Measurements from ENCODE around the gene OR4M1.
"Not testable (repeated sequence)": the region's sequence is repeated elsewhere in the genome, so short reads cannot be mapped to it uniquely, and the experiment has no call there.

The OR4M1 gene

GRCh38 chr14:19773204-19773603 lies at the start of gene OR4M1:
Gene OR4M1, plus strand, starts transcription at chr14:19773504. Its CDS starts 6,819 bp downstream, at chr14:19780323.
- not testable (repeated sequence) for DNase-seq (ENCODE audit: low spot score)

GRCh38 chr14:19729359-19729758 lies 43.9 kb upstream of the OR4M1 start:
- no peak for DNase-seq (ENCODE audit: low spot score)

GRCh38 chr14:19729763-19730162 lies 43.5 kb upstream of the OR4M1 start:
- no peak for DNase-seq (ENCODE audit: low spot score)

GRCh38 chr14:19733893-19734292 lies 39.4 kb upstream of the OR4M1 start:
- DNase-seq (ENCODE audit: low spot score): not testable (repeated sequence)

- peak; percentile 0 for DNase-seq (ENCODE audit: low spot score)
Observed at GRCh38 chr14:19743256-19743655, 30.0 kb upstream of the OR4M1 start, which contains the start of gene OR4Q3. Gene OR4Q3, plus strand, starts transcription at chr14:19743571.

GRCh38 chr14:19752316-19752715 lies 21.0 kb upstream of the OR4M1 start:
- not testable (repeated sequence) for DNase-seq (ENCODE audit: low spot score)

GRCh38 chr14:19754172-19754571 lies 19.1 kb upstream of the OR4M1 start:
- no peak for DNase-seq (ENCODE audit: low spot score)

- DNase-seq (ENCODE audit: low spot score): not testable (repeated sequence)
Observed at GRCh38 chr14:19771491-19771890, 1.8 kb upstream of the OR4M1 start.

- no peak for DNase-seq (ENCODE audit: low spot score)
Observed at GRCh38 chr14:19771895-19772430, 1.3 kb upstream of the OR4M1 start.

GRCh38 chr14:19772454-19772853 lies 850 bp upstream of the OR4M1 start:
- DNase-seq (ENCODE audit: low spot score): not testable (repeated sequence)

GRCh38 chr14:19775587-19775986 lies 2.3 kb downstream of the OR4M1 start:
- DNase-seq (ENCODE audit: low spot score): no peak

GRCh38 chr14:19785848-19786247 lies 12.5 kb downstream of the OR4M1 start:
- DNase-seq (ENCODE audit: low spot score): not testable (repeated sequence)

- not testable (repeated sequence) for DNase-seq (ENCODE audit: low spot score)
Observed at GRCh38 chr14:19787318-19787717, 14.0 kb downstream of the OR4M1 start.

- DNase-seq (ENCODE audit: low spot score): not testable (repeated sequence)
Observed at GRCh38 chr14:19788150-19788549, 14.8 kb downstream of the OR4M1 start.

- DNase-seq (ENCODE audit: low spot score): not testable (repeated sequence)
Observed at GRCh38 chr14:19796520-19797108, 23.3 kb downstream of the OR4M1 start.

- no peak for DNase-seq (ENCODE audit: low spot score)
Observed at GRCh38 chr14:19799880-19800279, 26.6 kb downstream of the OR4M1 start.

- DNase-seq (ENCODE audit: low spot score): no peak
Observed at GRCh38 chr14:19800282-19801117, 27.2 kb downstream of the OR4M1 start.

- DNase-seq (ENCODE audit: low spot score): no peak
Observed at GRCh38 chr14:19801118-19801464, 27.8 kb downstream of the OR4M1 start.

- DNase-seq (ENCODE audit: low spot score): not testable (repeated sequence)
Observed at GRCh38 chr14:19803470-19803869, 30.2 kb downstream of the OR4M1 start, which contains the start of gene OR4N2. Gene OR4N2, plus strand, starts transcription at chr14:19803770. Its CDS starts 23,679 bp downstream, at chr14:19827449.

GRCh38 chr14:19813171-19813920 lies 40.0 kb downstream of the OR4M1 start:
- not testable (repeated sequence) for DNase-seq (ENCODE audit: low spot score)

- DNase-seq (ENCODE audit: low spot score): not testable (repeated sequence)
Observed at GRCh38 chr14:19819879-19820278, 46.6 kb downstream of the OR4M1 start.

GRCh38 chr14:19821016-19821415 lies 47.7 kb downstream of the OR4M1 start:
- DNase-seq (ENCODE audit: low spot score): not testable (repeated sequence)
